Myometrial cell (primary cell): ENCODE results near the gene RBMX. TPM values are rescaled to one million over a fixed set of nuclear protein-coding genes. Genes with fewer than 3 reads are reported as not detected.

Source experiments
- total RNA-seq: library from RNA; depleted of rRNA; stranded (reverse); fragments of >200 nt; gene quantifications from 2 replicates; pipeline ENCODE4 v1.2.3, GENCODE V29; 2015

The RBMX gene
- total RNA-seq, result 226 and 295 TPM in 2 replicates

GRCh38 chrX:136880452-136881013 lies at the start of gene RBMX:
Gene RBMX, minus strand, starts transcription at chrX:136880725. Its CDS starts 1,298 bp downstream, at chrX:136879427.

Other genes starting within 250 kb of the RBMX start
- not detected in 2 replicates for gene CD40LG, start 232.6 kb downstream of the RBMX start, total RNA-seq
- 12.1 and 14.1 TPM in 2 replicates for gene ARHGEF6, start 99.8 kb downstream of the RBMX start, total RNA-seq
- gene GPR101, start 153.3 kb upstream of the RBMX start, total RNA-seq, result not detected in 2 replicates